ENCODE results near the gene REEP5. TPM values are rescaled to one million over a fixed set of nuclear protein-coding genes. Genes with fewer than 3 reads are reported as not detected.
"Not testable (repeated sequence)": the region's sequence is repeated elsewhere in the genome, so short reads cannot be mapped to it uniquely, and the experiment has no call there.

Gene REEP5
- total RNA-seq, 1 experiment from 2014 or later: 26.9 TPM

GRCh38 chr5:112885001-112885400 lies 37.0 kb downstream of the REEP5 start:
- DNase-seq (ENCODE audit: low read depth): no peak

GRCh38 chr5:112883192-112883591 lies 38.8 kb downstream of the REEP5 start:
- no peak for DNase-seq (ENCODE audit: low read depth)

- DNase-seq (ENCODE audit: low read depth): no peak
Observed at GRCh38 chr5:112880219-112880964, 41.6 kb downstream of the REEP5 start.

- DNase-seq (ENCODE audit: low read depth): peak; percentile 23
Observed at GRCh38 chr5:112878760-112879159, 43.3 kb downstream of the REEP5 start.

- DNase-seq (ENCODE audit: low read depth): no peak
Observed at GRCh38 chr5:112878101-112878500, 43.9 kb downstream of the REEP5 start.

GRCh38 chr5:112876362-112876761 lies 45.7 kb downstream of the REEP5 start:
- DNase-seq (ENCODE audit: low read depth): no peak

GRCh38 chr5:112870966-112871365 lies 51.1 kb downstream of the REEP5 start:
- no peak for DNase-seq (ENCODE audit: low read depth)

GRCh38 chr5:112869948-112870347 lies 52.1 kb downstream of the REEP5 start:
- no peak for DNase-seq (ENCODE audit: low read depth)

- no peak for DNase-seq (ENCODE audit: low read depth)
Observed at GRCh38 chr5:112867411-112867810, 54.6 kb downstream of the REEP5 start.

- DNase-seq (ENCODE audit: low read depth): no peak
Observed at GRCh38 chr5:112866739-112867138, 55.3 kb downstream of the REEP5 start.

- DNase-seq (ENCODE audit: low read depth): no peak
Observed at GRCh38 chr5:112865128-112865527, 56.9 kb downstream of the REEP5 start.

GRCh38 chr5:112863549-112863948 lies 58.5 kb downstream of the REEP5 start:
- no peak for DNase-seq (ENCODE audit: low read depth)

- DNase-seq (ENCODE audit: low read depth): peak; percentile 5
Observed at GRCh38 chr5:112862085-112862484, 59.9 kb downstream of the REEP5 start.

- DNase-seq (ENCODE audit: low read depth): no peak
Observed at GRCh38 chr5:112861638-112861985, 60.4 kb downstream of the REEP5 start.

GRCh38 chr5:112860929-112861637 lies 60.9 kb downstream of the REEP5 start, which contains the start of gene SRP19:
TSS of gene SRP19 (plus strand) at chr5:112861287. CDS start at chr5:112861377, 90 bp downstream.
- peak; percentile 98 for DNase-seq (ENCODE audit: low read depth)

GRCh38 chr5:112860571-112860928 lies 61.5 kb downstream of the REEP5 start:
- DNase-seq (ENCODE audit: low read depth): not testable (repeated sequence)

- no peak for DNase-seq (ENCODE audit: low read depth)
Observed at GRCh38 chr5:112857866-112858265, 64.2 kb downstream of the REEP5 start.

- DNase-seq (ENCODE audit: low read depth): no peak
Observed at GRCh38 chr5:112854651-112855050, 67.4 kb downstream of the REEP5 start.

- DNase-seq (ENCODE audit: low read depth): no peak
Observed at GRCh38 chr5:112849912-112850311, 72.1 kb downstream of the REEP5 start.

- peak; percentile 60 for DNase-seq (ENCODE audit: low read depth)
Observed at GRCh38 chr5:112848116-112848811, 73.8 kb downstream of the REEP5 start.

- no peak for DNase-seq (ENCODE audit: low read depth)
Observed at GRCh38 chr5:112847306-112847705, 74.7 kb downstream of the REEP5 start.

GRCh38 chr5:112846556-112846955 lies 75.5 kb downstream of the REEP5 start:
- no peak for DNase-seq (ENCODE audit: low read depth)

- no peak for DNase-seq (ENCODE audit: low read depth)
Observed at GRCh38 chr5:112844489-112844888, 77.5 kb downstream of the REEP5 start.

Measured in Daoy (cell line).